Upper lobe of left lung (tissue), 4 donors: ENCODE results near the gene TMEM14A.

Experiments
- CTCF ChIP-seq, 6 experiments: fragments of 450-650 bp in 4 of 6; fragments of 200-600 bp in 2 of 6; sonication (generic) in 2 of 6; IDR thresholded peaks; one replicate each; pipeline ENCODE4 v1.5.1; 2016 to 2019; ENCODE audit warnings: antibody characterized with exemption in 6 of 6
- POLR2A ChIP-seq, 4 donors: fragments of 450-650 bp; IDR thresholded peaks; one replicate each; pipeline ENCODE4 v1.5.1; 2016 to 2017; ENCODE audit warnings: antibody characterized with exemption in 4 of 4, mild to moderate bottlenecking in 2 of 4
- POLR2AphosphoS5 ChIP-seq, 2 donors: sonication (generic); formaldehyde crosslinking; IDR thresholded peaks; one replicate each; pipeline ENCODE4 v1.5.1; 2017; ENCODE audit warnings: antibody characterized with exemption in 2 of 2

- TF ChIP-seq CTCF (IDR thresholded peaks at IDR 0.05) (no peak), POLR2AphosphoS5 (IDR thresholded peaks at IDR 0.05) (no peak), POLR2A (IDR thresholded peaks at IDR 0.05) (no peak)
These were observed 30.7 kb upstream of the TMEM14A start for GRCh38 chr6:52640170-52640569.
